T-cell (primary cell): Measurements from ENCODE around the gene EIF3M. TPM values are rescaled to one million over a fixed set of nuclear protein-coding genes. Genes with fewer than 3 reads are reported as not detected.

Source experiments
- ATAC-seq, 4 experiments: fragments of 200-7000 bp in 3 of 4; fragments of 150-1000 bp in 1 of 4; cut with Tn5 transposase; replicated peaks in 1 of 4; 1 replicate in 3 of 4; 2 replicates in 1 of 4; pipeline ENCODE4 v1.10.0; 2021; ENCODE audit warnings: moderate library complexity in 3 of 4, mild to moderate bottlenecking in 2 of 4, moderate number of reproducible peaks in 1 of 4
- CTCF ChIA-PET, 2 donors: fragments of 300-600 bp; sonication (Branson Sonifier 250); formaldehyde crosslinking; loops; one replicate each; lab custom pipeline; 2022; ENCODE audit warnings: antibody characterized with exemption in 2 of 2; lab: Charles Lee
- POLR2A ChIA-PET, 2 donors: fragments of 300-600 bp; sonication (Branson Sonifier 250); formaldehyde crosslinking; loops; one replicate each; lab custom pipeline; 2022; ENCODE audit warnings: antibody characterized with exemption in 2 of 2; lab: Charles Lee
- DNase-seq, 35 experiments: peaks; one replicate each; pipeline versions ENCODE4 v3.0.0 to v3.0.0-alpha.2; 2013 to 2023
- H3K27ac ChIP-seq: one replicate; pipeline ENCODE4 v1.5.1; 2013; ENCODE audit warnings: low read length
- H3K27me3 ChIP-seq, 2 experiments: replicated peaks in 1 of 2; 1 replicate in 1 of 2; 2 replicates in 1 of 2; pipeline versions ENCODE4 v1.6.1 to v1.7.0; 2013; ENCODE audit warnings: low read length in 1 of 2, mixed read lengths in 1 of 2; ENCODE audit not compliant: control insufficient read depth in 2 of 2, insufficient read depth in 2 of 2; ENCODE audit errors: extremely low read depth in 1 of 2
- H3K36me3 ChIP-seq, 2 donors: 1 replicate in 1 of 2; 2 replicates in 1 of 2; pipeline versions ENCODE4 v1.6.1 to v1.7.0; 2013; ENCODE audit warnings: low read length in 1 of 2; ENCODE audit not compliant: control insufficient read depth in 2 of 2, insufficient read depth in 1 of 2; ENCODE audit errors: extremely low read depth in 1 of 2
- H3K4me1 ChIP-seq, 2 experiments: 1 replicate in 1 of 2; 2 replicates in 1 of 2; pipeline versions ENCODE4 v1.6.1 to v1.7.0; 2013; ENCODE audit warnings: low read length in 2 of 2, mixed read lengths in 1 of 2; ENCODE audit not compliant: insufficient read depth in 2 of 2, control insufficient read depth in 1 of 2; ENCODE audit errors: extremely low read depth in 1 of 2
- H3K4me3 ChIP-seq, 2 donors: 1 replicate in 1 of 2; 2 replicates in 1 of 2; pipeline versions ENCODE4 v1.5.1 to v1.7.0; 2013; ENCODE audit warnings: mild to moderate bottlenecking in 2 of 2, low read length in 1 of 2, moderate library complexity in 1 of 2; ENCODE audit not compliant: control insufficient read depth in 1 of 2; ENCODE audit errors: extremely low read depth in 1 of 2
- H3K9me3 ChIP-seq: 2 replicates; pipeline ENCODE4 v1.7.0; 2013
- H3K27ac Mint-ChIP-seq, 2 donors: one replicate each; pipeline ENCODE4 v1.8.0; 2020 to 2021; ENCODE audit warnings: mild to moderate bottlenecking in 2 of 2, mixed read lengths in 2 of 2
- H3K27me3 Mint-ChIP-seq, 2 donors: one replicate each; pipeline ENCODE4 v1.8.0; 2021 to 2022; ENCODE audit warnings: mixed read lengths in 2 of 2
- H3K36me3 Mint-ChIP-seq: one replicate; pipeline ENCODE4 v1.8.0; 2021; ENCODE audit warnings: mixed read lengths
- H3K4me1 Mint-ChIP-seq, 3 donors: one replicate each; pipeline ENCODE4 v1.8.0; 2020 to 2022; ENCODE audit warnings: mixed read lengths in 3 of 3, mild to moderate bottlenecking in 1 of 3
- H3K4me3 Mint-ChIP-seq, 3 donors: one replicate each; pipeline ENCODE4 v1.8.0; 2020 to 2022; ENCODE audit warnings: mild to moderate bottlenecking in 3 of 3, mixed read lengths in 3 of 3, moderate library complexity in 3 of 3
- H3K9me3 Mint-ChIP-seq, 3 donors: one replicate each; pipeline ENCODE4 v1.8.0; 2020 to 2022; ENCODE audit warnings: mixed read lengths in 3 of 3
- WGBS: methylation state at CpG from one replicate; pipeline ENCODE4 v1.1.5; 2013; ENCODE audit warnings: missing lambda C conversion rate; ENCODE audit not compliant: insufficient coverage; 5-methylcytosine and 5-hydroxymethylcytosine counted together
- total RNA-seq, 35 experiments: library from RNA in 6 of 35; stranded (reverse) in 6 of 35; fragments of 120-200 nt in 1 of 35; gene quantifications; one replicate each; pipeline versions ENCODE4 v1.2.1 to v1.2.4 and lab custom pipeline; 2013 to 2026

The EIF3M gene
- total RNA-seq, 5 donors from 2014 or later (not counting 1 experiment from before 2014, with no cell fraction given): 184 to 229 (median 209) TPM

DNA sequence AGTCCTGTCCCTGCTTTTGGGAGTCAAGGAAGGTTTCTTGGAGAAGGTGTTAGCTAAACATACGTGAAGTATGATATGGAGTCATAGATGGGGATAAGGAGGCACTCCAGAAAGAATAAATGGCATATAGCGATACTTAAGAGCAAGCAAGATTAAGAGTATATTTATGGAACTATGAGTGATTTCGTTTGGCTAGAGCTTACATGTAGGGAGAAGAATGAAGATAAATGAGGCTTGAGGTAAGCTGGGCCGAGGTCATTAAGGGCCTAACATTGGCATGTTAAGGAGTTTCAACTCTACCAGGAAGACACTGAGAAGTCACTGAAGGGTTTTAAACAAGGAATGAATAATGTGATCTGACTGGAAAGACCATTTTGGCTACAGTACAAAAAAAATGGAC lies 33.3 kb downstream of the EIF3M start:
- Histone ChIP-seq H3K27ac (no peak overlapping the region), H3K27me3 (peaks cover 0 to 4% of the 10 kb centered on the region in 2 experiments), H3K4me3 (no peak overlapping the region), H3K4me1 (no peaks in the 10 kb centered on the region), H3K36me3 (no peaks in the 10 kb centered on the region), H3K9me3 (no peaks in the 10 kb centered on the region)
- DNase-seq (no peak), ATAC-seq (no peak)
- Mint-ChIP-seq H3K9me3 (peaks cover 0 to 11% (median 4%) of the 10 kb centered on the region in 3 donors), H3K36me3 (no peaks in the 10 kb centered on the region), H3K27ac (no peak overlapping the region), H3K27me3 (peaks cover 20 to 25% of the 10 kb centered on the region in 2 donors), H3K4me1 (no peaks in the 10 kb centered on the region), H3K4me3 (no peak overlapping the region)
- ChIA-PET CTCF (no interaction called here), POLR2A (no interaction called here)
- WGBS: 81% methylated on average over 4 of the region's 4 CpGs

DNA sequence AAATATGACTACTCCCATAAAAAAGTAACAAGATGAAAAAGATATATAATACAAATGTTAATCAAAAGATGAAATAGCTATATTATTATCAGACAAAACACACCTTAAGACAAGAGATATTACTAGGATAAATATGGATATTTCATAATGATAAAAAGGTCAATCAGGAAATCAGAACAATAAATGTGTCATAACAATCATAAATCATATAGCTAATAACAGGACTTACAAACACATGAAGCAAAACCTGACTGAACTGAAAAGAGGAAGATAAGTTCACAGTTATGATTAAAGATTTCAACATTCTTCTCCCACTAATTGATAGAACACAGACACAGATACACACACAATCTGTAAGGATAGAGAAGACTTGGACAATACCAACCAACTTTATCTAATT lies 47.2 kb downstream of the EIF3M start:
- ChIA-PET POLR2A (no interaction called here), CTCF (no interaction called here)
- no peaks in the 10 kb centered on the region for H3K4me1 ChIP-seq
- H3K9me3 ChIP-seq: no peaks in the 10 kb centered on the region
- H3K36me3 Mint-ChIP-seq: no peaks in the 10 kb centered on the region
- H3K9me3 Mint-ChIP-seq: no peaks in the 10 kb centered on the region
- H3K36me3 ChIP-seq: no peaks in the 10 kb centered on the region
- H3K4me3 Mint-ChIP-seq: no peak overlapping the region
- peaks cover 7 to 8% of the 10 kb centered on the region in 2 donors for H3K27me3 Mint-ChIP-seq
- H3K4me3 ChIP-seq: no peak overlapping the region
- H3K4me1 Mint-ChIP-seq: no peaks in the 10 kb centered on the region
- DNase-seq (no peak), ATAC-seq (no peak)
- no peak overlapping the region for H3K27ac ChIP-seq
- H3K27ac Mint-ChIP-seq: no peak overlapping the region
- peaks cover 0 to 5% of the 10 kb centered on the region in 2 experiments for H3K27me3 ChIP-seq

DNA sequence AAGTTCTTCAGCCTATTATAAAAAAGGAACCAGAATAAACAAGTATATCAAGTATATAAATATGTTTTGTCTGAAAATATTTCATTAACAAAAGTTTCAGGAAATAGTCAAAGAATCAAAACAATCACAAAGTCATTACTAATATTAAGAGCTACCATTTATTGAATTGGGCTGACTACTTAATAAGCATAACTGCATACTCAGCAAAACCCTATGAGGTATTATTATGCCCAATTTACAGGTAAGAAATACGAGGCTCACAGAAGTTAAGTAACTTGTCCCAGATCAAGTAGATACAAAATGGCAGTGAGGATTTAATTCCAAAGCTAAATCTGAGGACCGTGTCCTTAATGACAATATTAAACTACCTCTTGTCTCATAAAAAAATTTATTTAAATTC lies 52.2 kb downstream of the EIF3M start:
- POLR2A ChIA-PET: no interaction called here
- DNase-seq (no peak), ATAC-seq (no peak)
- Mint-ChIP-seq H3K4me1 (no peaks in the 10 kb centered on the region), H3K36me3 (no peaks in the 10 kb centered on the region), H3K27me3 (peaks cover 12 to 18% of the 10 kb centered on the region in 2 donors), H3K27ac (no peak overlapping the region), H3K9me3 (no peaks in the 10 kb centered on the region), H3K4me3 (no peak overlapping the region)
- no peak overlapping the region for H3K4me3 ChIP-seq
- H3K9me3 ChIP-seq: no peaks in the 10 kb centered on the region
- H3K27me3 ChIP-seq: peaks cover 0 to 10% of the 10 kb centered on the region in 2 experiments
- WGBS: no CpG with 5 or more reads among the region's 2 CpGs
- no peaks in the 10 kb centered on the region for H3K4me1 ChIP-seq
- CTCF ChIA-PET: no interaction called here
- H3K27ac ChIP-seq: no peak overlapping the region
- H3K36me3 ChIP-seq: no peaks in the 10 kb centered on the region

DNA sequence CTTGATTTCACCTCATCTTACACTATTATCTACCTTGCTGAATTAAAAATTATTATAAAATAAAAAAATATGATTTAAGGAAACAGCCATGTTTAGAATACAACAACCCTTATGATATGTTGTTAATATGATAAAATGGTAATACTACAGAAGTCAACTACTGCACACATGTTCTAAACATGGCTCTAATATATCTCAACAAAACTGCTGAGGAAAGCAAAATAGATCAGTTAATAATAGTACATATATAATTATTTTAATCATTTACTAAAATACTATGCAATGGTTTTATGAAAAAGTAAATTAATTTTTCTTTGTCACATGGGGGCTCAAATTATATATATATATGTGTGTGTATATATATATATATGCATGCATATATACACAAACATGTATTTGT lies 57.7 kb downstream of the EIF3M start:
- Mint-ChIP-seq H3K4me3 (no peak overlapping the region), H3K4me1 (no peaks in the 10 kb centered on the region), H3K36me3 (no peaks in the 10 kb centered on the region), H3K27ac (no peak overlapping the region), H3K9me3 (no peaks in the 10 kb centered on the region), H3K27me3 (peaks cover 12 to 15% of the 10 kb centered on the region in 2 donors)
- no peaks in the 10 kb centered on the region for H3K4me1 ChIP-seq
- DNase-seq (no peak), ATAC-seq (no peak)
- ChIA-PET CTCF (no interaction called here), POLR2A (no interaction called here)
- no peak overlapping the region for H3K4me3 ChIP-seq
- H3K36me3 ChIP-seq: no peaks in the 10 kb centered on the region
- H3K27me3 ChIP-seq: peaks cover 0 to 9% of the 10 kb centered on the region in 2 experiments
- H3K27ac ChIP-seq: no peak overlapping the region
- H3K9me3 ChIP-seq: no peaks in the 10 kb centered on the region

DNA sequence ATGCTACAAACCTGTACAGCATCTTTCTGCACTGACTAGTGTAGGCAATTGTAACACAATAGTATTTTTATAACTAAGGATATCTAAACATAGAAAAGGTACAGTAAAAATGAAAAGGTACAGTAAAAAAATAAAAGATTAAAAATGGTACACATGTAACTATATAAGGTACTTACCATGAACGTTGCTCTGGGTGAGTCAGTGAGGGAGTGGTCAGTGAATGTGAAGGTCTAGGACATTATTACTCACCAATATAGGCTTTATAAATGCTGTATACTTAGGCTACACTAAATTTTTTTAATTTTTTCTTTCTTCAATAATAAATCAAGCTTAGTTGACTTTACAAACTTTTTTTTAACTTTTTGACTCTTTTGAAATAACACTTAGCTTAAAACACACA lies 59.9 kb downstream of the EIF3M start:
- Histone ChIP-seq H3K27me3 (peaks cover 0 to 12% of the 10 kb centered on the region in 2 experiments), H3K27ac (no peak overlapping the region), H3K4me1 (no peaks in the 10 kb centered on the region), H3K36me3 (no peaks in the 10 kb centered on the region), H3K4me3 (no peak overlapping the region), H3K9me3 (no peaks in the 10 kb centered on the region)
- DNase-seq: no peak
- no peaks in the 10 kb centered on the region for H3K36me3 Mint-ChIP-seq
- ChIA-PET POLR2A (no interaction called here), CTCF (interaction anchor here in 1 of 2 donors (0.6 kb wide), 1 partner anchor 57 kb away, joined by 3 read pairs; no protein-coding TSS in a partner anchor)
- no peaks in the 10 kb centered on the region for H3K9me3 Mint-ChIP-seq
- no peak for ATAC-seq
- peaks cover 1 to 11% of the 10 kb centered on the region in 2 donors for H3K27me3 Mint-ChIP-seq
- H3K27ac Mint-ChIP-seq: no peak overlapping the region
- no peaks in the 10 kb centered on the region for H3K4me1 Mint-ChIP-seq
- H3K4me3 Mint-ChIP-seq: no peak overlapping the region
- no CpG with 5 or more reads among the region's 1 CpG for WGBS

Other genes starting within 250 kb of the EIF3M start
- not detected for gene WT1, start 148.3 kb upstream of the EIF3M start, total RNA-seq
- gene CCDC73, start 210.8 kb downstream of the EIF3M start, total RNA-seq: not detected
- gene PRRG4, start 246.1 kb downstream of the EIF3M start, total RNA-seq: under 1 TPM in 4 of 5 donors, not detected in 1; 0.03 to 0.09 (median 0.05) TPM